GM06990 (cell line): ENCODE results near the gene MDH1B.

ENCODE experiments used
- DNase-seq: peaks from one replicate; pipeline ENCODE4 v3.0.0-alpha.2; 2011; ENCODE audit not compliant: insufficient read length; ENCODE audit errors: extremely low read depth
- H3K27me3 ChIP-seq: replicated peaks from 2 replicates; pipeline ENCODE4 v1.6.0; 2011; ENCODE audit warnings: low read length; ENCODE audit not compliant: control insufficient read depth, insufficient read depth
- H3K36me3 ChIP-seq: 2 replicates; pipeline ENCODE4 v1.5.1; 2011; ENCODE audit warnings: low read length; ENCODE audit not compliant: control insufficient read depth, insufficient read depth
- H3K4me3 ChIP-seq: replicated peaks from 2 replicates; pipeline ENCODE4 v1.5.1; 2011; ENCODE audit warnings: low read depth, mild to moderate bottlenecking, control low read depth, low read length
- TF ChIP-seq, protein P1 (sequence below): IDR thresholded peaks from 2 replicates; pipeline ENCODE4 v1.5.1; 2011; ENCODE audit warnings: low read length, control low read depth, mild to moderate bottlenecking, inconsistent platforms; ENCODE audit not compliant: insufficient read depth, poor library complexity, severe bottlenecking

Gene MDH1B

DNA sequence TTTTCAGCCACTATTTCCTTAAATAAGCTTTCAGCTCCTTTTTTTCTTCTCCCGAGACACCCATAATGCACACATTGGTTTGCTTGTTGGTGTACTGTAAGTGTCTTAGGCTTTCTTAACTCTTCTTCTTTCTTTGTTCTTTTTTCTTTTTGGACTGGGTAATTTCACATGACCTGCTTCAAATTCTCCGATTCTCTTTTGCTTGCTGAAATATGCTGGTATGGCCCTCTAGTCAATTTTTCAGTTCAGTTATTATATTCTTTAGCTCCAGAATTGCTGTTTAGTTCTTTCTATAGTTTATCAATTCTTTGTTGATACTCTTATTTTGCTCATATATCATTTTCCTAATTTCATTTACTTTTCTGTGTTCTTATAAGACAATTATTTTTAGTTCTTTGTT lies 15.5 kb upstream of the MDH1B start:
- H3K4me3 ChIP-seq: no peak overlapping the region
- H3K36me3 ChIP-seq: peaks cover 13% of the 10 kb centered on the region
- no peaks in the 10 kb centered on the region for H3K27me3 ChIP-seq
- DNase-seq: no peak
- TF ChIP-seq, protein P1, sequence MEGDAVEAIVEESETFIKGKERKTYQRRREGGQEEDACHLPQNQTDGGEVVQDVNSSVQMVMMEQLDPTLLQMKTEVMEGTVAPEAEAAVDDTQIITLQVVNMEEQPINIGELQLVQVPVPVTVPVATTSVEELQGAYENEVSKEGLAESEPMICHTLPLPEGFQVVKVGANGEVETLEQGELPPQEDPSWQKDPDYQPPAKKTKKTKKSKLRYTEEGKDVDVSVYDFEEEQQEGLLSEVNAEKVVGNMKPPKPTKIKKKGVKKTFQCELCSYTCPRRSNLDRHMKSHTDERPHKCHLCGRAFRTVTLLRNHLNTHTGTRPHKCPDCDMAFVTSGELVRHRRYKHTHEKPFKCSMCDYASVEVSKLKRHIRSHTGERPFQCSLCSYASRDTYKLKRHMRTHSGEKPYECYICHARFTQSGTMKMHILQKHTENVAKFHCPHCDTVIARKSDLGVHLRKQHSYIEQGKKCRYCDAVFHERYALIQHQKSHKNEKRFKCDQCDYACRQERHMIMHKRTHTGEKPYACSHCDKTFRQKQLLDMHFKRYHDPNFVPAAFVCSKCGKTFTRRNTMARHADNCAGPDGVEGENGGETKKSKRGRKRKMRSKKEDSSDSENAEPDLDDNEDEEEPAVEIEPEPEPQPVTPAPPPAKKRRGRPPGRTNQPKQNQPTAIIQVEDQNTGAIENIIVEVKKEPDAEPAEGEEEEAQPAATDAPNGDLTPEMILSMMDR: no peak

DNA sequence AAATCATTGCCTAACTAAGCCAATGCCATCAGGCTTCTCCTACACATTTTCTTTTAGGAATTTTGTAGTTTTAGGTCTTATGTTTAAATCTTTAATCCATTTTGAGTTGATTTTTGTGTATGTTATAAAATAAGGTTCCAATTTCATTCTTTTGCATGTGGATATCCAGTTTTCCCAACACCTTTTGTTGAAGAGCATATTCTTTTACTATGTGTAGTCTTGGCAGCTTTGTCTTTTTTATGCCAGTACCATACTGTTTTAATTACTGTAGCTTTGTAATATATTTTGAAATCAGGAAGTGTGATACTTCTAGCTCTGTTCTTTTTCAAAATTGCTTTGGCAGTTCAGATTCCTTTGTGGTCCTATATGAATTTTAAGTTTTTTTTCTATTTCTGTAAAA lies 11.3 kb upstream of the MDH1B start:
- Histone ChIP-seq H3K36me3 (peaks cover 3% of the 10 kb centered on the region), H3K4me3 (no peak overlapping the region), H3K27me3 (no peaks in the 10 kb centered on the region)
- DNase-seq: no peak
- TF ChIP-seq, protein P1: no peak

DNA sequence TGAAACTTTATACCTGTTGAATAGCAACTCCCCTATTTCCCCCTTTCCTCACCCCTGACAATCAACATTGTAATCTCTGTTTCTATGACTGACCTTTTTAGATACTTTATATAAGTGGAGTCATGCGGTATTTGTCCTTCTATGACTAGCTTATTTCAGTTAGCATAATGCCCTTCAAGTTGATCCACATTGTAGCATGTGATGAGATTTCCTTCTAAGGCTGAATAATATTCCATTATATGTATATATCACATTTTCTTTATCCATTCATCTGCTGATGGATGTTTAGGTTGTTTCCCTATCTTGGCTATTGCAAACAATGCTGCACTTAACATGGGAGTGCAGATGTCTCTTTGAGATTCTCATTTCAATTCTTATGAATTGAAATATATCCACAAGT lies 9.7 kb upstream of the MDH1B start:
- Histone ChIP-seq H3K36me3 (peaks cover 3% of the 10 kb centered on the region), H3K4me3 (no peak overlapping the region), H3K27me3 (no peaks in the 10 kb centered on the region)
- TF ChIP-seq, protein P1: no peak
- no peak for DNase-seq

DNA sequence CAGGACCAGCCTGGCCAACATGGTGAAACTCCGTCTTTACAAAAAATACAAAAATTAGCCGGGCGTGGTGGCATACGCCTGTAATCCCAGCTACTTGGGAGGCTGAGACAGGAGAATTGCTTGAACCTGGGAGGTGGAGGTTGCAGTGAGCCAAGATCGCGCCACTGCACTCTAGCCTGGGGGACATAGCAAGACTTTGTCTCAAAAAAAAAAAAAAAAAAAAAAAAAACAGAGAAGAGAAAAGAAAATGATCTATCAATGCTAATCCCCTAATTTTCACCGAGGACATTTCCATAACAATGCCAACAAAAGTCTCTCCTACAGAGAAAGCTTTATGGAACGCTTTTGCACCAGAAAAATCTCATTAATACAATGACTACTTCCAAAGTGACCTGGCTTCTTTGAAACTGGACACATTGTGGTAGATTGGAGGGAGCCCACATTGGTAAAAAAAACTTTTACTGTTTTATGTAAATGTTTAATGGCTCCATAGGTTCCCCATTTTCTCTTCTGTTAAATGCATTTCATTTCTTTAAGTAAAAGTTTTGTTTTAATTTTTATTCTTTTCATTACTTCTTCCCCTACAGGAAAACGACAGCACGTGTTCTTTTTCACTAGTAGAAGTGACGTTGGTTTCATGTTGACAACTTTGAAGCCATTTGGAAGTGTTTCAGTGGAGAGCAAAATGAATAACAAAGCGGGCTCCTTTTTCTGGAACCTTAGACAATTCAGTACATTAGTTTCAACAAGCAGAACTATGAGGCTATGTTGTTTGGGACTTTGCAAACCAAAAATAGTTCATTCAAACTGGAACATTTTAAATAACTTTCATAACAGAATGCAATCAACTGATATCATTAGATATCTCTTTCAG lies 1.2 kb upstream of the MDH1B start:
- TF ChIP-seq, protein P1: no peak
- DNase-seq: no peak
- Histone ChIP-seq H3K27me3 (no peaks in the 10 kb centered on the region), H3K36me3 (no peaks in the 10 kb centered on the region; the same call in none of the 2 replicates), H3K4me3 (peak overlapping the region; percentile 91)

DNA sequence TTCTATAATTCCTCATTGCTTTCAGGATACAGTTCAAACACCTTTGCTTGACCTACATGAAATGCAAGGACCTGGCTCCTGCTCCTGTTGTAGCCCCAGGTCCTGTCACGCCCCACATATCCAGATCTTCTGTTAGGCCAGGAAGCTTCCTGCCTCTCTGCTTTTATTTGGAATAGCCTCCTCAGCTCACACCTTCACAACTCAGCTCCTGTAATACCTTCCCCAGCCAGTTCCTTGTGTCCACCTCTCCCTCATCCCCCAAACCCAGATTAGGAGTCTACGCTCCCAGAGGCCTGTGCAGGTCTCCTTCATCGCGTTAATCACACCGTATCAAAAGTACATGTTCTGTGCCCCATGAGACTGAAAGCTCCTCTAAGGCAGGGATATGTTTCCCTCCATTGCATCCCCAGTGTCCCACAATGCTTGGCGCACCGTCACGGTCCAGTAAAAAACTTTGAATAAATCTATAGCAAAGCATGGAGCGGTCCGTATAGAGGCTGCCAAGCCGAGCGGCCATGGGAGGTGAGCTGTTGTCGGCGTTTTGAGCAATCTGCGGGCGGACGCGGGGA lies 371 bp downstream of the MDH1B start:
- DNase-seq: no peak
- TF ChIP-seq, protein P1: no peak
- Histone ChIP-seq H3K36me3 (no peaks in the 10 kb centered on the region; the same call in none of the 2 replicates), H3K4me3 (peak overlapping the region; percentile 91), H3K27me3 (no peaks in the 10 kb centered on the region)
